ENCODE data around the gene SLC38A7. TPM values are rescaled to one million over a fixed set of nuclear protein-coding genes. Genes with fewer than 3 reads are reported as not detected.

SLC38A7 gene
- total RNA-seq, 1 experiment from 2014 or later, result 7.3 TPM

DNA sequence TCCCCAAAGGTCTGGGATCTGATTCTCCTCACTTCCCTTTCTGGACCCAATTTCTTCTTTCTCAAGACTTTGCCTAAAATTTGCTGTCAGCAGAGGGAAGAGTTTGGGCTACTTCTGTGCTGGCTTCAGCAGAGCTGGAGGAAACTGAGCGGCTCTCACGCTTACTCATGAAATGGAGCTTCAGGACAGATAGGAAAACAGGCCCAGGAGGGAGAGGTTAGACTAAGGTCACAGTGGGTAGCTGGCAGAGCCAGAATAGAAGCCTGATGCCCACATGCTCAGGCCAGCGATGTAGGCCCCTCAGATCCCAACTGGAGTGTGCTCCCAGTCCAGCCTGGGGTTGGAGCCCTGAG, 593 bp downstream of the SLC38A7 start:
- Histone ChIP-seq H3K79me2 (ENCODE audit: low read length) (peaks cover 6% of the 10 kb centered on the region), H3K9ac (ENCODE audit: low read length) (peak overlapping the region; percentile 75), H3K27me3 (ENCODE audit: low read length) (no peaks in the 10 kb centered on the region), H3K4me3 (ENCODE audit: low read length) (peak overlapping the region; percentile 78), H3F3A (ENCODE audit: low read length, unreplicated experiment) (no peaks in the 10 kb centered on the region), H3K4me1 (ENCODE audit: insufficient read depth, low read length) (peaks cover 14% of the 10 kb centered on the region), H4K20me1 (ENCODE audit: low read length) (no peaks in the 10 kb centered on the region), H3K4me2 (ENCODE audit: low read length) (peak overlapping the region; percentile 91), H3K9me3 (ENCODE audit: low read length) (no peaks in the 10 kb centered on the region), H3K36me3 (ENCODE audit: low read depth, low read length) (no peaks in the 10 kb centered on the region), H3K27ac (ENCODE audit: low read length) (0 out of 2 replicates have a peak overlapping the region, but pooled peaks have one; percentile 2), H2AFZ (ENCODE audit: low read length) (peak overlapping the region; percentile 90), H3K9me2 (replicated peaks; ENCODE audit: low read length) (no peaks in the 10 kb centered on the region)
- no peak for TF ChIP-seq EZH2phosphoT487 (IDR thresholded peaks at IDR 0.05; ENCODE audit: borderline replicate concordance, low read length)
- no peak for TF ChIP-seq EZH2 (IDR thresholded peaks at IDR 0.05; ENCODE audit: low read length, unreplicated experiment)
- TF ChIP-seq, protein P1, sequence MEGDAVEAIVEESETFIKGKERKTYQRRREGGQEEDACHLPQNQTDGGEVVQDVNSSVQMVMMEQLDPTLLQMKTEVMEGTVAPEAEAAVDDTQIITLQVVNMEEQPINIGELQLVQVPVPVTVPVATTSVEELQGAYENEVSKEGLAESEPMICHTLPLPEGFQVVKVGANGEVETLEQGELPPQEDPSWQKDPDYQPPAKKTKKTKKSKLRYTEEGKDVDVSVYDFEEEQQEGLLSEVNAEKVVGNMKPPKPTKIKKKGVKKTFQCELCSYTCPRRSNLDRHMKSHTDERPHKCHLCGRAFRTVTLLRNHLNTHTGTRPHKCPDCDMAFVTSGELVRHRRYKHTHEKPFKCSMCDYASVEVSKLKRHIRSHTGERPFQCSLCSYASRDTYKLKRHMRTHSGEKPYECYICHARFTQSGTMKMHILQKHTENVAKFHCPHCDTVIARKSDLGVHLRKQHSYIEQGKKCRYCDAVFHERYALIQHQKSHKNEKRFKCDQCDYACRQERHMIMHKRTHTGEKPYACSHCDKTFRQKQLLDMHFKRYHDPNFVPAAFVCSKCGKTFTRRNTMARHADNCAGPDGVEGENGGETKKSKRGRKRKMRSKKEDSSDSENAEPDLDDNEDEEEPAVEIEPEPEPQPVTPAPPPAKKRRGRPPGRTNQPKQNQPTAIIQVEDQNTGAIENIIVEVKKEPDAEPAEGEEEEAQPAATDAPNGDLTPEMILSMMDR (conservative IDR thresholded peaks at IDR 0.05; ENCODE audit: low read depth, low read length), result no peak
- ChIA-PET CTCF (interaction anchor here (1.9 kb wide), 1 partner anchor 72 kb away, joined by 11 read pairs; no protein-coding TSS in a partner anchor), POLR2A (ENCODE audit: unreplicated experiment) (no interaction called here)
- ATAC-seq (peak; percentile 31), DNase-seq (peak; percentile 4)
- intact Hi-C loops (cut with micrococcal nuclease), result loop anchor here (10.0 kb wide), 1 partner anchor 51 kb away; the partner anchor contains the start of gene GOT2
- no TSS peak for BruUV-seq (replicated peaks)

- Histone ChIP-seq H3K36me3 (ENCODE audit: low read depth, low read length) (no peaks in the 10 kb centered on the region), H3K4me2 (ENCODE audit: low read length) (no peak overlapping the region), H3K4me1 (ENCODE audit: insufficient read depth, low read length) (peaks cover 9% of the 10 kb centered on the region; the same call in 1 of the 2 replicates), H3K9me2 (replicated peaks; ENCODE audit: low read length) (no peaks in the 10 kb centered on the region), H4K20me1 (ENCODE audit: low read length) (no peaks in the 10 kb centered on the region), H3K79me2 (ENCODE audit: low read length) (peaks cover 6% of the 10 kb centered on the region), H3K27ac (ENCODE audit: low read length) (no peak overlapping the region), H3K4me3 (ENCODE audit: low read length) (no peak overlapping the region), H3F3A (ENCODE audit: low read length, unreplicated experiment) (no peaks in the 10 kb centered on the region), H2AFZ (ENCODE audit: low read length) (no peak overlapping the region), H3K9ac (ENCODE audit: low read length) (no peak overlapping the region), H3K27me3 (ENCODE audit: low read length) (no peaks in the 10 kb centered on the region), H3K9me3 (ENCODE audit: low read length) (no peaks in the 10 kb centered on the region)
- no TSS peak for BruUV-seq (replicated peaks)
- TF ChIP-seq, protein P1 (conservative IDR thresholded peaks at IDR 0.05; ENCODE audit: low read depth, low read length), result no peak
- TF ChIP-seq EZH2phosphoT487 (IDR thresholded peaks at IDR 0.05; ENCODE audit: borderline replicate concordance, low read length) (no peak), EZH2 (IDR thresholded peaks at IDR 0.05; ENCODE audit: low read length, unreplicated experiment) (no peak)
- ATAC-seq (no peak), DNase-seq (no peak)
- intact Hi-C loops (cut with micrococcal nuclease), result loop anchor here (10.0 kb wide), 1 partner anchor 55 kb away; the partner anchor contains the start of gene GOT2
- ChIA-PET CTCF (no interaction called here), POLR2A (ENCODE audit: unreplicated experiment) (no interaction called here)
Observed at GRCh38 chr16:58679763-58680162, 4.8 kb downstream of the SLC38A7 start.

GRCh38 chr16:58678716-58679115, 5.9 kb downstream of the SLC38A7 start:
- H3K9me2 ChIP-seq (replicated peaks; ENCODE audit: low read length), result no peaks in the 10 kb centered on the region
- DNase-seq (peak; percentile 44), ATAC-seq (peak; percentile 78)
- no TSS peak for BruUV-seq (replicated peaks)
- no peaks in the 10 kb centered on the region for H4K20me1 ChIP-seq (ENCODE audit: low read length)
- intact Hi-C loops (cut with micrococcal nuclease), result loop anchor here (1.0 kb wide), 1 partner anchor 78 kb away; no protein-coding TSS in a partner anchor
- no peaks in the 10 kb centered on the region for H3K36me3 ChIP-seq (ENCODE audit: low read depth, low read length)
- H3K27ac ChIP-seq (ENCODE audit: low read length), result no peak overlapping the region
- ChIA-PET CTCF (interaction anchor here (0.6 to 1.1 kb wide), 2 partner anchors 46 to 78 kb away, joined by 3 to 17 read pairs; no protein-coding TSS in a partner anchor), POLR2A (ENCODE audit: unreplicated experiment) (no interaction called here)
- no peak overlapping the region for H3K9ac ChIP-seq (ENCODE audit: low read length)
- H3K4me1 ChIP-seq (ENCODE audit: insufficient read depth, low read length), result peaks cover 3% of the 10 kb centered on the region; the same call in 1 of the 2 replicates
- no peak overlapping the region for H2AFZ ChIP-seq (ENCODE audit: low read length)
- H3K4me2 ChIP-seq (ENCODE audit: low read length), result no peak overlapping the region
- no peaks in the 10 kb centered on the region for H3F3A ChIP-seq (ENCODE audit: low read length, unreplicated experiment)
- no peaks in the 10 kb centered on the region for H3K9me3 ChIP-seq (ENCODE audit: low read length)
- H3K79me2 ChIP-seq (ENCODE audit: low read length), result peaks cover 2% of the 10 kb centered on the region
- H3K4me3 ChIP-seq (ENCODE audit: low read length), result no peak overlapping the region
- no peak for TF ChIP-seq EZH2 (IDR thresholded peaks at IDR 0.05; ENCODE audit: low read length, unreplicated experiment)
- TF ChIP-seq, protein P1 (conservative IDR thresholded peaks at IDR 0.05; ENCODE audit: low read depth, low read length), result peak; percentile 51
- H3K27me3 ChIP-seq (ENCODE audit: low read length), result no peaks in the 10 kb centered on the region
